Measurements from ENCODE around the gene KRTAP10-4. TPM values are rescaled to one million over a fixed set of nuclear protein-coding genes. Genes with fewer than 3 reads are reported as not detected.
"Not testable (repeated sequence)": the region's sequence is repeated elsewhere in the genome, so short reads cannot be mapped to it uniquely, and the experiment has no call there.

The KRTAP10-4 gene
- total and polyA plus RNA-seq, 2 donors (not counting 1 experiment from before 2014, with no cell fraction given) = not detected

DNA sequence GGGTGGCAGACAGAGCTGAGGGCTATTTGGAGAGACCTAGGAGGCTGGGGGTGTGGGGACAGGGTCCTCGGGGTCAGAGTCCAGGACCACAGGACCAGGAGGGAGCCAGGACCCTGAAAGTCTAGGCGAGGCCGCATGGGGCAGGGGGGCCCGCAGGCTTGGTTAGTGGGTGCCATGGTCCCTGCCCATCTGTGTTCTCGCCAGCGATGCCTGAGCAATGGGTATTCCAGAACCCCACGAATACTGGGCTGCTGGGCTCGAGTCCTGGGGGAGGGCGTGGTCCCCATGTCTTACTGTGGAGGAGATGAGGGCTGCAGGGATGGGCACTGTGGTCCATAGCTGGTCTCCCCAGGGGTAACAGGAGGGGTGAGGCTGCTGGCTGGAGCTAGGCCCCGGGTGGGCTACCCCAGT lies 16.8 kb downstream of the KRTAP10-4 start:
- TF ChIP-seq EZH2 (IDR thresholded peaks at IDR 0.05; ENCODE audit: low read length, missing control alignments) = no peak
- TF ChIP-seq, protein P1, sequence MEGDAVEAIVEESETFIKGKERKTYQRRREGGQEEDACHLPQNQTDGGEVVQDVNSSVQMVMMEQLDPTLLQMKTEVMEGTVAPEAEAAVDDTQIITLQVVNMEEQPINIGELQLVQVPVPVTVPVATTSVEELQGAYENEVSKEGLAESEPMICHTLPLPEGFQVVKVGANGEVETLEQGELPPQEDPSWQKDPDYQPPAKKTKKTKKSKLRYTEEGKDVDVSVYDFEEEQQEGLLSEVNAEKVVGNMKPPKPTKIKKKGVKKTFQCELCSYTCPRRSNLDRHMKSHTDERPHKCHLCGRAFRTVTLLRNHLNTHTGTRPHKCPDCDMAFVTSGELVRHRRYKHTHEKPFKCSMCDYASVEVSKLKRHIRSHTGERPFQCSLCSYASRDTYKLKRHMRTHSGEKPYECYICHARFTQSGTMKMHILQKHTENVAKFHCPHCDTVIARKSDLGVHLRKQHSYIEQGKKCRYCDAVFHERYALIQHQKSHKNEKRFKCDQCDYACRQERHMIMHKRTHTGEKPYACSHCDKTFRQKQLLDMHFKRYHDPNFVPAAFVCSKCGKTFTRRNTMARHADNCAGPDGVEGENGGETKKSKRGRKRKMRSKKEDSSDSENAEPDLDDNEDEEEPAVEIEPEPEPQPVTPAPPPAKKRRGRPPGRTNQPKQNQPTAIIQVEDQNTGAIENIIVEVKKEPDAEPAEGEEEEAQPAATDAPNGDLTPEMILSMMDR (conservative IDR thresholded peaks at IDR 0.05 in 1 of 2, IDR thresholded peaks at IDR 0.05 in 1 of 2; ENCODE audit: low read depth in 1 of 2, low read length in 2 of 2) = no peak

DNA sequence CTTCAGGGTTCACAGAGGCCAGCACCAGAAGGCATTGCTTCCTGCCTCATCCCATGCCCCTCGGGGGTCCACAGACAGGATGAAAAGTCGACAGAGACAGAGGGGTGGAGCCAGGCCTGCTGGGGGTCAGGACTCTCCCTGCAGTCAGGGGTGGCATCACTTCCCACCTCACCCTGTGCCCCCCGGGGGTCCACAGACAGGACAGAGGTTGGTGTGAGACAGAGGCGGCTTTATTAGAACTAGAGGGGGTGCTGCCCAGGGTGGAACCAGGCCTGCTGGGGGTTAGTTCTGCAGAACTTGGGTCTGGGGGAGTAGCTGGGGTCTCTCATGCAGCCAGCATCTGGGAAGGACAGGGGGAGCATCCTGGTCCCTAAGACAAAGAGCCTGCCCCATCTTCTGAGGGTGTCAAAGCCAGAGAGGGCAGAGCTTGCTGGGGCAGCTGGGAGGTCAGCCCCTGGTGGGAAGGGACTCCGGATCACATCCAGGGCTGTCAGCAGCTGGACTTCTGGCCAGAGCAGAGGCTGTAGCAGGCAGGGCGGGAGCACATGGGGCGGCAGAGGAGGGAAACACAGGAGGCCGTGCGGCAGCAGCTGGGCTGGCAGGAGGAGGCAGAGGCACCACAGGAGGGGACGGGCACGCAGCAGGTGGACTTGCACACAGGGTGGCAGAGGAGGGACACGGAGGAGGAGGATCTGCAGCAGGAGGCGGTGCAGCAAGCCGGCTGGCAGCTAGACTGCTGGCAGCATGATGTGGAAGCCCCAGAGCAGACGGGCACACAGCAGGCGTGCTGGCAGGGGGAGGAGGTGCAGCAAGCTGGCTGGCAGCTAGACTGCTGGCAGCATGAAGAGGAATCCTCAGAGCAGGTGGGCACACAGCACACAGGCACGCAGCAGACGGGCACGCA lies 17.6 kb downstream of the KRTAP10-4 start:
- not testable (repeated sequence) for H3K36me3 ChIP-seq (ENCODE audit: control insufficient read depth, insufficient read depth, low read length); H3K4me1 ChIP-seq (ENCODE audit: control insufficient read depth, extremely low read depth, insufficient read depth, low read length); H3K27ac ChIP-seq (ENCODE audit: insufficient read depth, low read length); H3K27me3 ChIP-seq (ENCODE audit: control insufficient read depth, insufficient read depth, low read length); H3K4me2 ChIP-seq (ENCODE audit: extremely low read depth, insufficient read depth, low read length); H4K20me1 ChIP-seq (ENCODE audit: control insufficient read depth, extremely low read depth, insufficient read depth, low read length); H3K9me3 ChIP-seq (ENCODE audit: control insufficient read depth, insufficient read depth, low read depth, low read length); H2AFZ ChIP-seq (ENCODE audit: low read length); H3K9ac ChIP-seq (ENCODE audit: insufficient read depth, low read length); H3K4me3 ChIP-seq (replicated peaks in 1 of 4; ENCODE audit: control extremely low read depth in 1 of 4, insufficient read depth in 1 of 4, low read depth in 3 of 4, low read length in 4 of 4); DNase-seq (ENCODE audit: low read depth in 2 of 2); H3K79me2 ChIP-seq (ENCODE audit: control insufficient read depth, insufficient read depth, low read length)

More for the DNA sequence above, 16.8 kb downstream of the KRTAP10-4 start:
- Histone ChIP-seq H3K4me1 (ENCODE audit: control insufficient read depth, extremely low read depth, insufficient read depth, low read length) (no peaks in the 10 kb centered on the region), H3K27ac (ENCODE audit: insufficient read depth, low read length) (no peak overlapping the region), H3K36me3 (ENCODE audit: control insufficient read depth, insufficient read depth, low read length) (no peaks in the 10 kb centered on the region), H3K27me3 (ENCODE audit: control insufficient read depth, insufficient read depth, low read length) (peaks cover 4% of the 10 kb centered on the region), H2AFZ (ENCODE audit: low read length) (no peak overlapping the region), H4K20me1 (ENCODE audit: control insufficient read depth, extremely low read depth, insufficient read depth, low read length) (no peaks in the 10 kb centered on the region), H3K79me2 (ENCODE audit: control insufficient read depth, insufficient read depth, low read length) (no peaks in the 10 kb centered on the region), H3K4me3 (replicated peaks in 1 of 4; ENCODE audit: control extremely low read depth in 1 of 4, insufficient read depth in 1 of 4, low read depth in 3 of 4, low read length in 4 of 4) (no peak overlapping the region), H3K9ac (ENCODE audit: insufficient read depth, low read length) (no peak overlapping the region), H3K4me2 (ENCODE audit: extremely low read depth, insufficient read depth, low read length) (no peak overlapping the region), H3K9me3 (ENCODE audit: control insufficient read depth, insufficient read depth, low read depth, low read length) (no peaks in the 10 kb centered on the region)
- no peak for DNase-seq (ENCODE audit: low read depth in 2 of 2)

DNA sequence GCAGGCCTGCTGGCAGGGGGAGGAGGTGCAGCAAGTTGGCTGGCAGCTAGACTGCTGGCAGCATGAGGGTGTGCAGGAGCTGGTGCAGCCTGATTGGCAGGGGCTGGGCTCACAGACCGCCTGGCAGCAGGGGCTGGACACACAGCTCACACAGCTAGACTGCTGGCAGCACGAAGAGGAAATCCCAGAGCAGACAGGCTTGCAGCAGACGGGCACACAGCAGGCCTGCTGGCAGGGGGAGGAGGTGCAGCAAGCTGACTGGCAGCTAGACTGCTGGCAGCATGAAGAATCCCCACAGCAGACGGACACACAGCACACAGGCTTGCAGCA lies 18.2 kb downstream of the KRTAP10-4 start:
- not testable (repeated sequence) for H3K4me3 ChIP-seq (replicated peaks in 1 of 4; ENCODE audit: control extremely low read depth in 1 of 4, insufficient read depth in 1 of 4, low read depth in 3 of 4, low read length in 4 of 4); H3K36me3 ChIP-seq (ENCODE audit: control insufficient read depth, insufficient read depth, low read length); DNase-seq (ENCODE audit: low read depth in 2 of 2); H2AFZ ChIP-seq (ENCODE audit: low read length); H3K27ac ChIP-seq (ENCODE audit: insufficient read depth, low read length); H3K4me2 ChIP-seq (ENCODE audit: extremely low read depth, insufficient read depth, low read length); H3K27me3 ChIP-seq (ENCODE audit: control insufficient read depth, insufficient read depth, low read length); H3K9ac ChIP-seq (ENCODE audit: insufficient read depth, low read length); H3K4me1 ChIP-seq (ENCODE audit: control insufficient read depth, extremely low read depth, insufficient read depth, low read length); H3K9me3 ChIP-seq (ENCODE audit: control insufficient read depth, insufficient read depth, low read depth, low read length); H3K79me2 ChIP-seq (ENCODE audit: control insufficient read depth, insufficient read depth, low read length); H4K20me1 ChIP-seq (ENCODE audit: control insufficient read depth, extremely low read depth, insufficient read depth, low read length)
